Kidney glomerular epithelial cell (primary cell): ENCODE measurements around the gene PTPRD.

Experiments used
- DNase-seq: peaks from one replicate; lab custom pipeline; 2025; lab: John Stamatoyannopoulos, UW

Gene PTPRD

DNA sequence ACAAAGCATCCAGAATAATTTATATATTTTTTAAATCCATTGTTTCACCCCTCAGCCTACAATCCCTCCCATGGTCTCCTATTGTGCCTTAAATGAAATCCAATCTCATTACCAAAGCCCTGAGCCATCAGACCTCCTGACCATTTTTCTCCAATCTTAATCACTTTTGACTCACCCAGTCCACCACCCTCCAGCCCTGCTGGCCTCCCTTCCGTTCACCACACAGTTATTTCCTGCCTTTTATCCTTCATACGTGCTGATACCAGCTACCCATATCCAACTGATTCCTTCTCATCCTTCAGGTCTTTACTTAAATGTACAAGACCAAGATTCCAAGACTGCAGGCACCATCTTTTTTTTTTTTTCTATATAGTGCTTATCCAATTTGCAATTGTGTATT is 1786.5 kb downstream of the PTPRD start:
- no peak for DNase-seq

DNA sequence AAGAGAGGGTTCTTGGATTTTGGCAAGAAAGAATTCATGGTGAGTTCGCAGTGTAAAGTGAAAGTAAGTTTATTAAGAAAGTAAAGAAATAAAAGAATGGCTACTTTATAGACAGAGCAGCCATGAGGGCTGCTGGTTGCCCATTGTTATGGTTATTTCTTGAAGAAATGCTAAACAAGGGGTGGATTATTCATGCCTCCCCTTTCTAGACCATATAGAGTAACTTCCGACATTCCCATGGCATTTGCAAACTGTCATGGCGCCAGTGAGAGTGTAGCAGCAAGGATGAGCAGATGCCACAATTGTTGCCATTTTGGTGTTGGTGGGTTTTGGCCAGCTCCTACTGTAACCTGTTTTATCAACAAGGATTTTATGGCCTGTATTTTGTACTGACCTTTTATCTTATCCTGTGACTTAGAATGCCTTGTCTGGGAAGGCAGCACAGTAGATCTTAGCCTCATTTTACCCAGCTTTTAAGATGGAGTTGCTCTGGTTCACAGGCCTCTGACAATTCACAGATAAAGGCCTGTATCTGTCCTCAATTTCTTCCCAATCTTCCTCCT is 1787.1 kb downstream of the PTPRD start:
- DNase-seq: no peak

DNA sequence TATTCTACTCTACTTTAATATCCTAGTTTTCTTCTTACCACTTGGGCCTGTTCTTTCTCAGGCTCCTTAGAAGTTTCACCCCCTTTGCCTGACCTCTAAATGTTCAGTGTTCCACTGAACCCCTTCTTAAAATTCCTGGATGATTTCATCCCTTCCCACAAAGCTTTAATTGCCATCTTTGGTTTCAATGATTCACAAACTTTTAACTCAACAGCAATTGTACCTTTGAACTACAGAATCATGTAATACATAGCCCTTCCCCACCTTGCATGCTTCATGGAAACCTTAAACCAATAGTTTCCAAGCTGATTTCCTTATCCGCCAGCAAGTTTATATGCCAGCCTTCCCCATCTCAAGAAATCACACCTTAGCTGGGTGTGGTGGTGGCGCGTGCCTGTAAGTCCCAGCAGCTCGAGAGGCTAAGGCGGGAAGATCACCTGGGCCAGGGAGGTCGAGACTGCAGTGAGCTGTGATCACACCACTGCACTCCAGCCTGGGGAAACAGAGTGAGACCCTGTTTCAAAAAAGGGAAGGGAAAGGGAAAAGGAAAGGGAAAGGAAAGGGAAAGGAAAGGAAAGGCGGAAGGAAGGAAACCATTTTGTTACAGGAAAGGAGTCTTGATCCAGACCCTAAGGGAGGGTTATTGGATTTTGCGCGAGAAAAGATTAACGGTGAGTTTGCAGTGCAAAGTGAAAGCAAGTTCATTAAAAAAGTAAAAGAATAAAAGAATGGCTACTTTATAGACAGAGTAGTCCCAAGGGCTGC is 1789.5 kb downstream of the PTPRD start:
- no peak for DNase-seq

DNA sequence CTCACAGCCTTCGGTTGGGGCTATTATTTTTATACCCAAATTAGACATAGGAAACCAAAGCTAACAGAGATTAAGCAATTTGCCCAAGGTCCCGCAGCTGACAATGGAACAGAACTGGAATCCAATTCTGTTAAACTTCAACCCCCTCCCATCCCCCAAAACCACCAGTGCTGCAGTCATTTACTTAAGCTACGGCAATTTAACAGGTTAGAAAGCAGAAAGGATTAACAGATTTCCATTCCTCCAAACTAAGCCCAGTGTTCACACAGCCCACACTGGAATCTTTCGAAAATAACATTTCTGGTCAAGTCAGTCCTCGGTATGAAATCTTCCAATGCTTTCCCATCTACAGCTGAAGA is 1790.2 kb downstream of the PTPRD start:
- DNase-seq: no peak

DNA sequence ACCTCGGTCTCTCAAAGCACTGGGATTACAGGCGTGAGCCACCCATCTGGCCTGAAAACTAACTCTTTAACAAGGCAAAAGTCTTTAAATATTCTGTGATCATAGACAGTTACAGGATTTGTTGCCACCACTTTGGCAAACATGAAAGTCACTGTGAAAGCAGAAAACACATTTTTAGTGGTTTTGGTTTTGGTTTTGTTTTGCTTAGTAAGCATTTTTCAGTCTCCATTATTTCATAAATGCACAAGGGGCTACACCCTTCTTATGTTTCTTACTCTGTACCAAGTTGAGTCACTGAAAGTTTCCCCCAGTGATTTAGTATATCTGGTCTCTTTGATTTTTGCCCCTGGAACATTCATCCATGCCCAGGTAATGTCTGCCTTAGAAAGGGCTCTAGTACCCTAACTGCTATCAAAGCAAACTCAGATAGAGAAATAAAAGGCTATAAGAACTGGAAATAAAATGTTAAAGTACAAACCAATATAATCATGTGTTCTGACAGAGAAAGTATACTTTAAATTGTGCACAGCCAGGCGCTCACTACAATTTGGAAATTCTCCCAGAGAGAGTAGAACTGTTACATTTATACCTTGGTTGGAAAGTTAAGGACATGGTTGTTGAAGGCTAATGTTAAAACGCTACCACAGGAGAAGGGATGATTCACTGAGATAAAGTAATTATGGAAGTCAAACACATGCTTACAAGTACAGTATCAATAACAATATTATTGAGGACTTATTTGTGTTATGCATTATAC is 1790.7 kb downstream of the PTPRD start:
- no peak for DNase-seq

DNA sequence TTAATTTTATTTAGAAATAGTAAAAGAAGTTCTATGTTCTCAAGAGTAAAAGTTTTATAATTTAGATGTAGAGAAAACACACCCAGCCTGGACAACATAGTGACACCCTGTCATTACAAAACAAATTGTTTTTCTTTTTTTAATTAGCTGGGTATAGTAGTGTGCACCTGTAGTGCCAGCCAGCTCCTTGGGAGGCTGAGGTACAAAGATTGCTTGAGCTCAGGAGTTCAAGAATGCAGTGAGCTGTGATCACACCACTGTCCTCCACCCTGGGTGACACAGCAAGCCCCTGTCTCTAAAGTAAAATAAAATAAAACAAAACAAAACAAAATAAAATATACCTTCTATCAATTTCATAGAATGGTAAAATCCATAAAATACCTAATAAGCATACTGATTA is 1795.5 kb downstream of the PTPRD start:
- DNase-seq: no peak

DNA sequence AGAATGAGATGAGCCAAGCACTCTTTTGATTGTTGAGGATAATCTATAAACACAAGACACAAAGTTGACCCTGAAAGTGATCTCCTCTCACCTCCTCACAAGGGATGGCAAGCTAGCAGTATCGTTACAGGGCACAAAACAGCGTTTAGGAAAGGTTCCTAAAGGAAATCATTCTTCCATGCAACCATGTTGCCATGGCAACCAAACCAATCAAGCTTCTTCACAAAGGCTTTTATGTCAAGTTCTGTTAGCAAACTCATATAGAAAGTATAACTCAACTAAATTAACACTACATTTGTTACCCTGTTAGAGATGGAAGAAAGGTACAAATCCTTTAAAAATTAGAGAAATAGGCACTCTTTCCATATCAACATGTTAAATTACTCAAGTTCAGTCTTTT is 1796.4 kb downstream of the PTPRD start:
- no peak for DNase-seq

DNA sequence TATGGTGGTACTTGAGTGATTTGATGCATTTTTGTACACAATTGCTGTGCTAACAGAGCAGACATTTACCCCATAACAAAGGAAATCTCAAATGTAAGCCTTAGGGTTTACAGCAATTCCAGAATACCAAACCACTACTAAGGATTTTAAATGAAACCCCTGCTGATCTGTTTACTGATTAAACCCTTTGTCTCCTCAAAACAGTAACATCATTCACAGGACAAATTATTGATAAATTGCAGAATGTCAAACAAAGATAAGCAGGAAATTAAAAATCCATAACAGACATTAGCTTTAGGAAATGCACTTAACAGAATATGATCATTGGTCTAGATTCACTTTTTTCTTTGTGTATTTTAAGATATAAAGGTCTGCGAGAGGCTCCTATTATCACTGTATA is 1796.9 kb downstream of the PTPRD start:
- DNase-seq: no peak

DNA sequence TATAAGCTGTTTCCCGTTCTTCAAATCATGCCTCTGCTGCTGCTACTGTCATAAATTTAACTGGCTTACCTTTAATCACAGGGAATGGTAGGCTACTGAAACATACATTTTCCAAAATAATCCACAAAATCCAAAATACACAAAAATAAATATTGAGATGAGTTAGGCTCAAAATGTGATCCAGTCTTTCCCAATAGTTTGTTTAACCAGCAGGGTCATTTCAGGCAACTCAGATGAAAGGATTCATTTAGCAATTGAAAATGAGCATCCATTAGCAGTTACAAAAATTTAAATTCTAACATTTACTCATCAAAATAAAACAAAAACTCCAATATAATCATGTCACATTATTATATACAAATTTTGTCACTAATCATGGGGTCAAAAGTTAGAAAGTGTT is 1797.6 kb downstream of the PTPRD start:
- DNase-seq: no peak

DNA sequence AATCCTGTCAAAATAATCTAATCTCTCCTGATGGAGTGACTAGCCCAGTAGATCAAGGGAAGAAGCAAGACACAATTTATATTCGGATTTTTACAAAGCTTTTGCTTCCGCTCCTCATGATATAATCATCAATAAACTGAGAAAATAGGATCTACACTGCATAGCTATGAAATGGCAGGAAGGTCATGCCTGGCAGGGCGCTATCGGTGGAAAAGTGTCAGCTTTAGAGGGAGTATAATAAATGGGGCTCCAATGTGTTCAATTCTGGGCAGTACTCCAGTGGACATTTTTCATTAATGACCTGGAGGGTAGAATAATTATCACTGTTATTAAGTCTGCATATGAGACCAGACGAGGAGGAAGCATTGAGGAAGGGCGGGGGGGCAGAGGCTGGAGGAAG is 1799.9 kb downstream of the PTPRD start:
- no peak for DNase-seq

DNA sequence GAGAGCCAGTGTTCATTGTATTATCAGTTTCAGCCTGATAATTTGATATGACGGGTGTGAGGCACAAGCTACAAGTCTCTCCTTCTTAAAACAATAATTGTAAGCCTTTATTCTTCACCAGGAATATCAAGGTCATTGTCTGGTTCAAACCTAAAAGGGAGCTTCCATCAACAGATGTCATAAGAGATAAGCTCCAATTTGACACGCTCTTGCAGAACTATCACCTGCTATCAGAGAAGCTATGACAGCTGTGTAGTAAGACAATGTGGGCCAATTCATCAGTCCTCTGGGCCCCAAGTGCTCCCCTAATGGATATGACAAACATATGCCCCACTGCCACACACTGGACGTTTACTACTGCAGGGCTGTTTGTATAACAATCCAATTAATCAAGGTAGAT is 1803.1 kb downstream of the PTPRD start:
- DNase-seq: no peak

DNA sequence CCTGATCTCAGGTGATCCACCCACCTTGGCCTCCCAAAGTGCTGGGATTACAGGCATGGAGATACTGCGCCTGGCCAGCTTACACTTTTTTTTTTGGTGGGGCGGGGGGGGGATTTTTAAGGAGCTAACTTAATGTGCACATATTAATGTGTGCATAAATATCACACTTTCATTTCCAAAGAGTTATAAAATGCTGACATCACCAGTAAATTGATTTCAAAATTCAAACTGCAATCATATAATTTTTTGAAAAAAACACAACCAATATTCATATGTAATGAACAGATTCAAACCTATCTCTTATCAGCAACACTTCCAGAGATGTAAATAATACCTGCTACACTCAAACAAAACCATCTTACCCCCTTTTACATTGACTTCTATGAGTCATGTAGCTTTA is 1806.7 kb downstream of the PTPRD start:
- DNase-seq: no peak

DNA sequence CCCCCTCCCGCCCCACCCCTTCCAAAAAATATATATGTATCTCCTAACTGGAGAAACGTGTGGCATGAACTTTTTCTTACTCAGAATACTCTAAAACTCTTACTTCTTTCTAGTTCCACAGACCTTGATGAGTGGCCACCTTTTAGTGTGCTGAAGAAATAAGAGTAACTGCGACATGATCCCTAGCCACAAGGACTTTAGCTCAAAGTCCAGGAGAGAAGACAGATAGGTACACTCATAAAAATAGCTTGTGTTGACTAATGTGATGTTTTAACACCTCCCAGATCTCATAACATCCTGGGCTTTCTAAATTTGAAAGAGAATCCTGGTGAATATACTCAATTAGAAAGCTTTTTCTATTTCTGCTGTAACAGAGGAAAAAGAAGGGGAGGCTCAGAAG is 1808.2 kb downstream of the PTPRD start:
- no peak for DNase-seq

DNA sequence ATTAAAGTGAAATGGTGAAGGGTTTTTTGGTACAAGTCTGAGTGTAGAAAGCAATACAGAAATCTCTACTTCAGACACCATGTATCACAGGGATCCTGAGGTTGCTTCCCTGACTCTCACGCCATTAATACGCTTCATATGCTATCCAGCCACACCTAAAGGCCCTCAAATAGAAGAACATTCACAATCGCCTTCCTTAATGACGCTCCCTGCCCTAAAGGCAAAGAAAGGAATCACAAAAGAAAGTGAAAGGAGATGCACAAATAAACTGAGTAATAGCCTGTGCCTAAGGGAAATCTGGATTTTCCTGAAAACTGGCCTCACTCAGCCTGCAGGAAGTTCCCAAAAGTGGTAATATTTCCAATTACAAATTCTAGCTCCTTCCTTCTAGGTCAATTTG is 1810.6 kb downstream of the PTPRD start:
- DNase-seq: no peak

DNA sequence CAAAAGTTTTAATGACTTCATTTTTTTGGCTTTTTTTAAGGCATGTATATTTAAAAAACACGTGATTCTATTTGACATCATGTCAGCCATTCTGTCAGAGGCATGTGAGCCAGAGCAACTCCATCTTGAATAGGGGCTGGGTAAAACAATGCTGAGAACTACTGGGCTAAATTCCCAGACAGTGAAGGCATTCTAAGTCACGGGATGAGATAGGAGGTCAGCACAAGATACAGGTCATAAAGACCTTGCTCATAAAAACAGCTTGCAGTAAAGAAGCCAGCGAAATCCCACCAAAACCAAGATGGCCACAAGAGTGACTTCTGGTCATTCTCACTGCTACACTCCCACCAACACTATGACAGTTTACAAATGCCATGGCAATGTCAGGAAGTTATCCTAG is 1812.6 kb downstream of the PTPRD start:
- DNase-seq: no peak

DNA sequence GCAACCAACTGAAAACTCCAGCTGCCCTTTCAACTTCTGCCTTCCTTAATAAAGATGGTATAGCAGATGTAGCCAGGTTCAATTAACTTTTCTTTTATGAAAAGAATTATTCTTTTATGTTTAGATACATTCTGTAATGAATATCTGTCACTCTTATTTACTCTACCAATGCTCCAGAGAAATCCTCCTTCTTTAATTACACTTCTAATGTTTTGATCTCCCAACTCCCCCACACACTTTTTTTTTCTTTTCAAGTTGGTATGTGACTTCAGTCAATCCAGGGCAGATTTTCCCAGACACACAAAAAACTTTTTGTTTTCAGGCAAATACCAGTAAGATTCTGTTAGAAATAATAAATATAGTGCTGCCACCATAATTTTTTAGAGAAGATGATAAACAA is 1813.2 kb downstream of the PTPRD start:
- no peak for DNase-seq

DNA sequence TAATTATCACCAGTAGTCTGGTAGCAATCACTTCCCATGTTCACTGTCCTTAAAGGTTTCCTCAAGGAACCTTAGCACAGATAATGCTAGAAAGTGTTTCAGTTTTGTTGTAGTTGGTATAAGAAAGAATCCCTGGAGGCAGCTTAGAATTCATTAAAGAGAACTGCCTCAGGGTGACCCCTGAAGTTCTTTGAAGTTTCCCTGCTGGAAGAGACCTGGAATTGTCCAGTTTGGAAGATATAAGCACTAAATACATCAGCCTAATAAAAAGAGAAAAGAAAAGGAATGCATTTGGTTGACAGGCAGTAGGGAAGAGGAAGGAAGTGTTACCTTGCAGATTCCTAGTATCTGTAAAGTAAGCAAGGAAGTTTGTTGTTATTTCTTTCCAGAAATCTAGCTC is 1813.6 kb downstream of the PTPRD start:
- no peak for DNase-seq

DNA sequence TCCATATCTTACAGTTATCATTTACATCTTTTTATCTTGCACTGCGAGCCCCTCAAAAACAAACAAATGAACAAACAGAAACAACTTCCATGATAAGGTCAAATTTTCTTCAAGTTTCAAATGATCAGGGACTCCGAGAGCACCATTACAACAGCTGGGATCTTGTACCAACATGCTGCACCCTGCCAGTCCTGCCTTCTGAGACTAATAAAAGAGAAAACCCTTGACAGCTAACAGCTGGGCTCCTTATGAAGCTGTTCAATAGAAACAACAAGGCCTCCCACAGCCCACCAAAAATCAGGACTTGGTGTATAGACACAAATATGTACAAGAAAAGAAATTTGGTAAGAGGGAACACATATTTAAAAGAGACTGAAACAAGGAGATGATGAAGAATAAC is 1828.0 kb downstream of the PTPRD start:
- DNase-seq: no peak

DNA sequence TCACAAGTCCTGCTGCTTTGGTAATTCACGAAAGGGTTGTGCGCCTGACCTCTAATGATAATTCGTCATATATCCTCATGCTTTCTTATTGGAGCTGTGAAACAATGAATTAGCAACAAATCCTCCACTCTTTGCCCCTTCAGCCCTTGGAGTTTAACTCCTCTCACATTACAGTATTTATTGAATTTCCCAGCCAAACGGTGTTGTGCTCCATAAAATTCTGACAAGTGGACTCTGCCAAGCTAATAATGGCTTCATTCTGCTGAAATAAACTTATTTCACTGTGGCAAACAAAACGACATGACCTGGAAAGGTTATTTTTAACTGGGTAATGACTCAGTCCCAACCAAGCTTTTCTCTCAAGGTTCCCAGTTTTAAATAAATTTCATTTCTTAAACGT is 1828.9 kb downstream of the PTPRD start:
- no peak for DNase-seq

DNA sequence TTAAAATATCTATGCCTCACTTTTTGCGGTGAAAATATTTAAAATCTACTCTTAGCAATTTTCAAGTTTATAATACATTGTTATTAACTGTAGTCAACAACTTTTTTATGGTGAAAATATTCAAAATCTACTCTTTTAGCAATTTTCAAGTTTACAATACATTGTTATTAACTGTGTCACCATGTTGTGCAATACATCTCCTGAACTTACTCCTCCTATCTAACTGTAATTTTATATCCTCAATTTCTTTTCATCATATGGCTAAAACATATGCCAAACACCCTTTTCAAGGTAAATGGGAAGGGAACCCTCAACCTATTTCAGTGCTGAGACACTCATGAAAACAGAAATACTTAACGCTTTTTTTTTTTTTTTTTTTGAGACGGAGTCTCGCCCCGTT is 1830.6 kb downstream of the PTPRD start:
- DNase-seq: no peak

DNA sequence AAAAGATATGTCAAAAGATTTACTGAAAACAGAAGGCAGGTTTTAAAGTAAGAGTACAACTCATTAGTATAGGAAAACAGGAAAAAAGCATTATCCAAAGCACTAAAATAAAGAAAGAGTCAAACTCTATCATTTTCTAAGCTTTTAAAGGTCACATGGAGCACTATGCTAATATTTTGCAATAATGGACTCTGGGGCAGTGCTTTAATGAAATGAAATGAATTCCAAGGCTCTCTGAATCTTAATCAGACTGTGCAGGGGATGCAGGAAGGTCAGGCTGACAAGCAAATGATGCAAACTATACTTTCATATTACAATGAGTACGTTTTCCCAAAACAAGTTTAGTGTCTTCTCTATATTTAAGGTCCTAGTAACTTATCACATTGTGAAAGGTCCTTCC is 1831.3 kb downstream of the PTPRD start:
- no peak for DNase-seq

DNA sequence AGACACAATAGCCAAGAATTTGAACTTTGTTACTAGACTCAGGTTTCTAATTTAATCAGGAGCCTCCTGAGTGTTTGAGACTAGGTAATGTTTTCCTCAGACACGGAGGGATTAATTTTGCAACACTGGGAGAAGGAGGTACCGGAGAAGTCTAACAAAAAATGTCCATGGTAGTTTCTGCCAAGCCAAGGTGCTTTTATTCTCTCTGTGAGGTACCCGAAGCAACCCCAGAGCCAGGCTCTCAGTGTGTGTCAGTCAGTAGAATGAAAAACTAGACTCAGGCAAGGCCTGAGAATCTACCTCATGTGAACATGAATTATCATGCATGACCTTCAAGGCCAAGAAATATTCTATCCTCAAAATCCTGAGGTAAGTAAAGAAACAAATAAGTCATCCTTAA is 1832.4 kb downstream of the PTPRD start:
- DNase-seq: no peak

DNA sequence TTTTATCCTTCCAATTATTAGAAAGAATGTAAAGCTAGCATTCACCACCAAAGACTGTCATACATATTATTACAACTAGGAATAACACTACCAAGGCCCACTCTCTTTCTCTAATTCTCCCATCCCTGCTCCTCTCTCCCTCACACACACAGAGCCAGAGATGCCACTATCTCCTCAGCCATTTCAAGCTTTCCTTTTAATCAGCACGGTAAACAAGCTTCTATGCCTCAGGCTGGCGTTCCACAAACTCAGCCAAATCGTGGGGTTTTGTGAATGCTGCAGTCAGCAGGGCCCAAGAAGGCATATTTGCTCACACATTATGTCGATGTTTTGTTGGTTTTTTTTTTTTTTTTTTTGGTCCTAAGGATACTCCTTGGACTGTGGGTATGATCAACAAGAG is 1833.3 kb downstream of the PTPRD start:
- DNase-seq: no peak

DNA sequence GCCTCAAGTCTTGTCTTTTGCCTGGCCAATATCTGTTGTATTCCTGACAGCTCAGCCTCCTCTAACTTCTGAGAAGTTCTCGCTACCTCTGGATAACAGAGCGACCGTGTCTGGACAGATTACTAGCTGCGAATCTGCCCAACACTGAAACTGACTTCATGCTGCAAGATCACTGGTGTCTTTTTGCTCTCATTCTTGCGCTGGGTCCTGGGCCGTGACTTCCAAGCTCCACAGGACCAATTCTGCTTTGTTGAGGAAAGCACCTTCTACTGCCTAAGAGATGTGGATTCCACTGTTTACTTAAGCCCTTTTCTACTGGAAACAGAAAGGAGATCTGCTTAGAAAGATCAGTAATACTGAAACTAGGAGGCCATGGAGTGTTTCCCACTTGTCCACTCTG is 1834.4 kb downstream of the PTPRD start:
- DNase-seq: no peak
